GM18519 (cell line): ENCODE data around the gene DAB2IP.
"Not testable (repeated sequence)": the region's sequence is repeated elsewhere in the genome, so short reads cannot be mapped to it uniquely, and the experiment has no call there.

Experiments used
- ATAC-seq: cut with Tn5 transposase; IDR thresholded peaks from one replicate; pipeline ENCODE4 v1.9.1; 2021; ENCODE audit warnings: mild to moderate bottlenecking, moderate library complexity; ENCODE audit not compliant: unreplicated experiment, low FRiP score

DAB2IP gene

DNA sequence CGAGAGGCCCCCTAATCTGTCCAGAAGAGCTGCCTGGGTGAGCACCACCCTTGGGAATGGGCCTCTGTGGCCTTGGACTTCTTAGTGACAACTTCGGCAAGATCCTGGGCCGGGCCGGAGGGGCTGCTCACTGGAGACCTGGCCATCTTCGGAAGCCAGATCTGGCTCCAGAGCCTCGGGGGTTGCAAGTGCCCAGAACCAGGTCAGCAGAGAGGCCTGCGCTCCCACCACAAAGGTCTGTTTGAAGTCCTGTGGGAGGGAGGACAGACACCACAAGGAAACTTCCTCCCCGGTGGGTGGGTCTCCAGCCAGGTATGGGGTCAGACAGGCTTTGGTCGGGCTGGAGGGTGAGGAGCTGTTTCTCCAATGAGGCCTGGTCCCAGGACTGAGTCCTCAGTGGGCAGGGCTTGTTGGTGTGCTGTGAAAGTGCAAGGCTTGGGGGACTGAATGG lies 86.1 kb downstream of the DAB2IP start:
- ATAC-seq: no peak

DNA sequence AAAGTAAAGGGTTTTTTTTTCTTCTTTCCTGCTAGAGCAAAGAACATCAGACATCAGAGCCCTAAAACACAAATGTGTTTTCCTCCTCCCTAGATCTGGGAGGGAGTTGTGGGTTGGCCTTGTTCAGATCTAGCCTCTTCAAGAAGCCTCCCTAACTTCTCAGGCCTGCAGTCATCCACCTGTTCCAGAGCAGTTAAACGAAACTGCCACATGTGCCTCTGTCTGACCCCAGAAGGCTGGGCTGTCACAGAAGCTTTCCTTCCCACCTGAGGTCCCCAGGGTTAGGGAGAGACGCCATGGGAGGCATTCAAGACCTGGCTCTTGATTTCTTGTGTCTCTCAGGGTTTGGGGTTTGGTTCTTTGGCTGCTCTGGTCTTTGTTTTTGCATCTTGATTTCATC lies 87.0 kb downstream of the DAB2IP start:
- no peak for ATAC-seq

DNA sequence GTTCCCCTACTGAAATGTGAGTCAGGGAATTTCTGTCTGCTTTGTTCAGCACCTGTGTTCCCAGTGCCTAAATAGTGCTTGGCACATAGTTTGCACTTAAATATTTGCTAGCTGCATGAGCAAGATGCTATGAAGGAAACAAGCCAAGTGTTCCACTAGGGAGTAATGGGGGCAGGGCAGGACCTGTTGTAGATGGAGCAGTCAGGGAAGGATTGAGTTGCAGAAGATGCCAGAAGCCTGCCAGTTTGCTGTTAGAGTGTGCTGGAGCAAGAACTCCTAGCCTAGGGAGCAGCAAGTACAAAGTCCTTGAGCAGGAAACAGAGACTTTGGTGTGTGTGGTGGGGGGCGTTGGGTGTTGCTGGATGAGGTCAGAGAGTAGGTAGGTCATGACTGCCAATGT lies 87.5 kb downstream of the DAB2IP start:
- no peak for ATAC-seq

GRCh38 chr9:121739971-121740370 lies 88.5 kb downstream of the DAB2IP start:
- ATAC-seq: no peak

DNA sequence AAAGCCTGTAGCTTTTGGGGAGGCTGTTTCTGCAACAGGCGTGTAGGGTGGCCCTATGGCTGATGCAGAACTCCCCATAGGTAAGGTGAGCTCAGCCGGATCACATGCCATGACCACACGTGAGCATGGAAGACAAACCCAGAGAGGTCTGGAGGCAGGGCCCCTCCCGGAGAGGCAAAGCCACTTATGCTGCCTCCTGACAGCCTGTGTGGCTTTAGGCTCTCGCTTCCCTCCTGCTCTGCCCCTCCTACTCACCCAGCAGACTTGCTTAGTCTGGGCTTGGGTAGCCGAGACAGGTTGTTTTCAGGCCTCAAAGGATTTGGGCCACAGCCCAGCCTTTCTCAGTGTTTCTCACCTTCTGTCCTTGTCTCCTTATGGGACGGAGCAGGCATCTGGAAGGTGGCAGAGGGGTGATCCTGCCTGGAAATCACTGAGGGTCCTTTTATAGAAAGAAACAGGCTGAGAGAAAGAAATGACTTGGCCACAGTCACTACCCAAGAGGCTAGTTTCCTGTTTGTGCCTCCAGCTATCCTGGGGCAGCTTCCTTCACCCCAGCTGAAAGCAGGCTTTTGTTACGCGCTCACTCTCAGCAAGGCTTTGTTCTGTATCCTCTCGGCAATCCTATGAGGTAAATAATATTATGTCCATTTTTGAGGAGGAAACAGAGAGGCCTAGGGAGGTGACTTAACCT lies 89.9 kb downstream of the DAB2IP start:
- ATAC-seq: no peak

DNA sequence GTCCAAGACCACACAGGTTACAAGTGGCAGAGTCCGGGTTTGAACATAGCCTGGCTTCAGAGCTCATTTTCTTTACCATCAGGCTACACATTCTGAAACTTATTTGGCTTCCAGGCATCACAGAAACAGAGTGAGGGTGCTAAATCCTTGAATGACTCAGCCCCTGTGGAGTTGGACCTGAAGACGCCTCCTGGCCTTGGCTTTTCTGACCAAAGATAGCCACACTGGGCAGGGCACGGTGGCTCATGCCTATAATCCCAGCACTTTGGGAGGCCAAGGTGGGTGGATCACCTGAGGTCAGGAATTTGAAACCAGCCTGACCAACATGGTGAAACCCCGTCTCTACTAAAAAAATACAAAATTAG lies 90.5 kb downstream of the DAB2IP start:
- not testable (repeated sequence) for ATAC-seq

- no peak for ATAC-seq
Measured at GRCh38 chr9:121742923-121743322, 91.5 kb downstream of the DAB2IP start.

DNA sequence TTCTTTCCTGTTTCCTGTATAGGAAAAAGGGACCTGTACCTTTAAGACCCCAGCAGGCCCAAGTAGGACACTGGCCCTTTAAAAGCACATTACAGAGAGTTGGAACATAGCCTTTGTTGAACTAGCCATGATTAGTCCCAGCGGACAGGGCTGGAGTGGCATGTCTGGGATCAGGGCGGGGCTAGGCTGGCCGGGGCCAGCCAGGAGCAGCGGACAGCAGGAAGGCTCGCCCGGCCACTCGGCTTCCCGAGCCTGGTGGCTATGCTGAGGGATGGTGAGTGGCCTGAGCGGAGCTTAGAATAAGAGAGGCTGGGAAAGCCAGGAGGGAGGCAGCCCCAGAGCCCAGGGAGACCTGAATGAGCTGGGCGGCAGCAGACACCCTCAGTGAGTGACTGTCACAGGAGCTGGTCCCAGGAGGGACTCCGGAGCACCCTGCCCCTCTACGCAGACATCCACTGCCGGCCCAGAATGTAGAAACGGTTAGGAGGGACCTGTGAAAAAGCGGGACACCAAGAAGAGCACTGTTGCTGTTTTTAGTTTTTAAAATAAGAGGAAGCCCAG lies 92.1 kb downstream of the DAB2IP start:
- ATAC-seq: no peak

DNA sequence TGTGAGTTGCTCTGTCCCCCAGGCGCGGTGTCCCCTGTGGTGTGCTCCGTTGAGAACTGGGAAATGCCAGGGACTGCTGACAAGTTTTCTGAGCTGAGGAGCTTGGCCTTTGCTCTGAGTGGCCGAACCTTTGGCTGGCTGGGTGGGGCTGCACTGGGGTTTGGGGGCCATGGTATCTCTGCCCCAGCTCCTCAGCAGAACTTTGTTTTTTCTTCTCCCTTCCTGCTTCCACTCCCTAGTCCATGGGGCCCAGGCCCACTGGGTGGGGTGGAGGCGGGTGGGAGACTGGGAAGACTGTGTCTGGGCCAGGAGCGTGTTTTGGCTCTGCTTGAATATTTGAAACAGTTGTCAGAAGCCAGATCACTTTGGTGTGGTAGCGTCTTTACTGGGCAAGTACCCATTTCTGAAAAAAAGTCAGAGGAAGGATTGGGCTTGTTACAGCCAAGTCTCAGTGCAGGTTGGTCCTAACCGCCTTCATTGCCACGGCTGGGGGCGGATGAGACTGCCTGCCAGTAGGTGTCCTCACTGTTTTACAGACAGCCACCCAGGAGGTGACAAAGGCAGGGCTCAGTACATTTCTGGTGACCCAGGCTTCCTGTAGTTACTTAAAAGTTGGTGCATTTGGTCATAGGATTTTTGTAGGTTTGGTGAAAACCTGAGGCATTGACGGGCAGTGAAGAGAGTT lies 92.7 kb downstream of the DAB2IP start:
- no peak for ATAC-seq

DNA sequence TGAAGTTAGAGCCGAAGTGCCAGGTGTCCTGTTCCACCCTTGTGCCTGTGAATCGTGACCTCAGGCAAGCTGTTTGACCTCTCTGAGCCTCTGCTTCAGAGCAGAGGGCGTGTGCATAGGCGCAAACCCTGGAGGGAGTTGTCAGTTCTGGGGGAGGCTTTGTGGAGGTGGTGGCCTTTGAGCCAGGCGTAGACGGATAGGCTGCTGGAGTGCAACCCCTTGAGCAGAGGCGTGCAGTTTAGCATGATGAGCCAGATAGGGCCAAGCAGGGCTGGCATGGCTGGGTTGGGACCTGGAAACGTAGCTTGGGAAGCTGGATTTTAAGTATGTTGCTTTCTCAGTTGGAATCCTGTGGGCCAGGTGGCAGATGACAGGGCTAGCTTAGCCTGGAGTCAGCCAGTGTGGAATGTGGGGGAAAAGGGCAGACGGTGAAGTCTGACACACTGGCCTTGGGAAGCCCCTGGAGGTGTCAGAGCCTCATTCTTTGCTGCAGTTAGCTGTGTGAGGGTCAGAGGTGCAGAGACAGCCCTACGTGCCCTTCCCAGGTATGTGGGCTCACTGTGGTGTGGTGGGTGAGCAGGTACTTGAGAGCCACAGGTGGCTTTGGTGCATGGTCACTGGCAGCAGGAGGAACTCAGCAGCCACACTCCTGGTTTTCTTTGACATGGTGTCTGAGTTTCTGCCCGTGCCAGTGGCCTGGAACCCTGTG lies 93.4 kb downstream of the DAB2IP start:
- no peak for ATAC-seq

- ATAC-seq: no peak
Measured at GRCh38 chr9:121745396-121745695, 93.9 kb downstream of the DAB2IP start.

GRCh38 chr9:121746411-121746810 lies 95.0 kb downstream of the DAB2IP start:
- no peak for ATAC-seq

DNA sequence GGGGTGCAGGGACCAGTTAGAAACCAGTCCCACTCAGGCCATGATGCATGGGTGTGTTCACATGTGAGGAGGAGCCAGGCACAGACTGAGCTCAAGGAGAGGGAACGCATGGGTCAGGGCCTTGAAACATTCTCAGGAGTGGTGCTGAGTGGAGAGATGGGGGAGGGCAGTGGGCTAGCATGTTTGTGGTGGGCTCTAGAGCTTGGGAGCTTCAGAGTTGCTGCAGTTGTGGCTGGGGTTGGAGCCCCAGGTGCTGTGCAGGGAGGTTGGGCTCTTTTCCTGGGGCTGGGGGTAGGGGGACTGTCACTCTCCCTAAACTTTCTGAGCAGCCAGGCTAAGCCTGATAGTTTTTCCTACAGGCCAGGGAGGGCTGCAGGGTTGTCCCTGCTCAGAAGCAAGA lies 95.4 kb downstream of the DAB2IP start:
- ATAC-seq: no peak

- no peak for ATAC-seq
Measured at GRCh38 chr9:121748074-121748473, 96.6 kb downstream of the DAB2IP start.

DNA sequence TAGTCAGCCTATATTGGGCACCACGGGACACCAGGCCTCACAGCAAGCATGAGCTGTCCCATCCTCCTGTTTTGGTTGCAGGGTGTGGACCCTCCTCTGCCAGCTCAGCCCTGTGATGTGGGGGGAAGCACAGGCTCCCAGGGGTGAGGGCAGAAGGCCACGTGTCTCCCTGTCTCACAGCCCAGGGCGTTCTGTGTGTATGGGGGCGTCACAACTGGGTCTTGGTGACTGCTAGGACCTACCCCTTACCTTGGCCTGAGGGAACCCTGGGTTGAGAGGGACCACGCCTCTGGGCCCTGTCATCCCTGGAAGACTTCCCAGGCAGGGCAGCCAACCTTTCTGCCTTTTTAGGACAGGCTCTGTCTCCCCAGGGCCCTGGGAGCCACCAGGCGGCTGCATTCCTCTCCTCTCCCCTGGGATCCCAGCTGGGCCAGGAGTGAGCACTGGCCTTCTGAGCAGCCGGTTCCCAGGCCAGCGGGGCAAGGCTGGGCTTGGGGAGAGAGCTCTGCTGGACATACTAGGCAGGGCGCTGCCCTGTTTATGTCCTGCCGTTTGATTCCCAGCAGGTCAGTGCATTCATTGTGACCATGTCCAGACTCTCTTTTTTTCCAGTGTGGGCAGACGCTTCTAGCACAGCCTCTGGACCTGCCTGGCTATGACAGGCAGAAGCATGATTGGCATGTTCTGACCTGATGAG lies 97.4 kb downstream of the DAB2IP start:
- no peak for ATAC-seq

DNA sequence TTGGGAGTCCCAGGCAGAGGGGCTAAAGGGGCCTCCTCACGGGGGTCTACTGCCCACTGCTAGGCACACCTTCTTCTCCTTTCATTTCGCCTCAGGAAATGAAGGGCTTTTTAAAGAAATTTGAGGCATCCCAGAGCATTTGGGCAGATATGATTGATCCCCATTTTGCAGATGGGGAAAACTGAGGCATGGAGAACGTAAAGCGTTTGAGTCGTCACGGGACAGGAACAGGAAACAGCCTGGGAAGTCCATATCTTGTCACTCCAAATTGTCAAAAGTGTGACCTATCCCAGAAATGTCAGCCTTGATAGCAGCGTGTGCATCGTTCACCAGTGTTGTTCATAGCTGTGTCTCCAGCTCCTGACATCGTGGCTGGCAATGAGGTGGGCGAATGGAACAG lies 98.2 kb downstream of the DAB2IP start:
- no peak for ATAC-seq

DNA sequence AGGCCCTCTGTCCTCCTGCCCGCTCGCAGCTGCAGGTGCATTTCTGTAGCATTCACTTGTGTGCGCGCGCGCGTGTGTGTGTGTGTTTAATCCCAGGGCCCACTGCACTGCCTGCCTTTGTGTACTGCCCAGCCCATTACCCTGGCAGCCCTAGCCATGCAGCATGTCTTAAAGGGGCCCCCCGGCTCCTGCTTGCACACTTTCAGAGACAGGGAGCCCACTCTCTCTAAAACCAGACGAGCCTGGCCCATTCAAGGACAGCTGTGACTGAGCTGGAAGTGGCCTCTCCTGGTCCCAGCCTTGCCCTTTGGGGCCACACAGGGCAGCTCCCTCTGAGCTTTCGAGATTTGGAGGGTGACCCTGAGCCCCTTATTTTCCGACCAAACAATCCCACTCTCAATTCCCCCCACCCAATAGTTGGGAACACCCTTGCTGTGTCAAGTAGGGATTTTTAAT lies 98.9 kb downstream of the DAB2IP start:
- ATAC-seq: no peak

DNA sequence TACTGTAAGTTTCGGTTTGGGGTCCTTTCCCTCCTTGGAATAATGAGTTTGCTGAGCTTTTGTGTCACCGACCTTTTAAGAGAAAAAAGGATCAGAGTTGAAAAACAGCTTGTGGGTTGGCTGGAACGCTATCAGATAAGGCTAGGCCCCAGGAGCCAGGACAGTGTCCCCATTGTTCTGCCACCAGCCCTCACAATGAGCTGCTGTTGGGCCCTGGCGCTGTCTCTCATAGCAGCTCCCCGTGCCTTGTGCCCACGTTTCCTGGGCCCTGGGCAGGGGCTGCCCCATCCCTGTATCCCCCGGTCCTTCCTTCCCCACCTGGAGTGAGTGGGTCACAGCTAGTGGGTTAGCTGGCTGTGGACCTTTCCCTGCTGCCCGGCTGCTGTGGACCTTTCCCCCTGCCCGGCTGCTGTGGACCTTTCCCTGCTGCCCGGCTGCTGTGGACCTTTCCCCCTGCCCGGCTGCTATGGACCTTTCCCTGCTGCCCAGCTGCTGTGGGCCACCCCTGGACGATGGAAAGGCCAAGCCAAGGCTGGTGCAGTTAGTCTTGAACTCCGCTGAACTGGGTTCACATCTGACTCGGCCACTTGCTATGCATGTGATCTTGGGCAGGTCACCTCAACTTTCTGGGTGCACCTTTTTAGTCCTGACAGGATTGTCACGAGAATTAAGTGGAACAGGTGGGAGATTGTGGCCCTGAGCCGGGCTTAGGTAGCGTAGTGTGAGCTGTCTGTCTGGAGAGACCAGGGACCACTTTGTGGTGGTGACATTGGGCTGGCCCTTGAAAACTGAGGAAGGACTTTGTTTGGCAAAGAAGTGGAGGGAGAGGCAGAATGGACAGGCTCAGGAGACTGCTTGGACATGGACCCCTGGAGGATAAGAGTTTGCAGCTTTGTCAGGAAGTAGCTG lies 99.5 kb downstream of the DAB2IP start:
- no peak for ATAC-seq

DNA sequence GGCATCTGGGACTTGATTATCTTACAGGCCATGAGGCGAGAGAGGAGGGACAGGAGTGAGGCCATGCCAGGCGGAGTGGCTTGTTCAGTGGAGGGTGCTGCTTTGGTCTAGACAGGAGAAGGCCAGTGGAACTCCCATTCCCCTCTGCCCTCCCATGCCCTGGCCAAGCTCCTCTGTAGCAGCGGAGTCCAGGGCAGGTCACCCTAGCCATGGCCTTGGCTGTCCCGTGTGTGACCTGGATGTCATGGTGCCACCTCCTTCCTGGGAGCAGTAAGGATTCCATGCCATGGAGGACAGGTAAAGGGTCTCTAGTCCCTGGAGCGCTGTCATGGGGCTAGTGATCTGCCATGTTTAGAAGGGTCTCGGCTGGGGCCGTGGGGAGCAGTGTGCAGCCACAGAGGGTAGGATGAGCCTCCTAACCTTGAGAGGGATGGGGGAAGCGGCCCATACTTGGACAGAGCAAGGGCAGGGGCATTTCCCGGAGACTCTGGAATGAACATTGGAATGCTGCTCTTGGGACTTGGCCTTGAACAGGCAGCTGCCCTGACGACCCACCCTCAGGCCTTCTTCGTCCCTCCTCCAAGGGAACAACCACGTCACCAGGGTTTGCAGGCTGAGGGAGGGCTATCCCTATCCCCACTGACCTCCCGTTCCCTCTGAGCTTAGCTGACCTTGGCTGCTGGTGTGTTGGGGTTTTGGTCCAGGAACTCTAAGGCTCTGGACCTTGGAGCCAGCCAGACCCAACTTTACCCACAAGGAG lies 100.4 kb downstream of the DAB2IP start:
- no peak for ATAC-seq
